ENCODE measurements around the gene ASMTL.
"Not testable (repeated sequence)": the region's sequence is repeated elsewhere in the genome, so short reads cannot be mapped to it uniquely, and the experiment has no call there.

The ASMTL gene

GRCh38 chrX:1453951-1454785 is 1.5 kb upstream of the ASMTL start:
- peak; percentile 94 to 95 for DNase-seq (ENCODE audit: low read depth in 2 of 2)

- DNase-seq (ENCODE audit: low read depth in 2 of 2): no peak
These were observed 680 bp upstream of the ASMTL start for GRCh38 chrX:1453395-1453783.

DNA sequence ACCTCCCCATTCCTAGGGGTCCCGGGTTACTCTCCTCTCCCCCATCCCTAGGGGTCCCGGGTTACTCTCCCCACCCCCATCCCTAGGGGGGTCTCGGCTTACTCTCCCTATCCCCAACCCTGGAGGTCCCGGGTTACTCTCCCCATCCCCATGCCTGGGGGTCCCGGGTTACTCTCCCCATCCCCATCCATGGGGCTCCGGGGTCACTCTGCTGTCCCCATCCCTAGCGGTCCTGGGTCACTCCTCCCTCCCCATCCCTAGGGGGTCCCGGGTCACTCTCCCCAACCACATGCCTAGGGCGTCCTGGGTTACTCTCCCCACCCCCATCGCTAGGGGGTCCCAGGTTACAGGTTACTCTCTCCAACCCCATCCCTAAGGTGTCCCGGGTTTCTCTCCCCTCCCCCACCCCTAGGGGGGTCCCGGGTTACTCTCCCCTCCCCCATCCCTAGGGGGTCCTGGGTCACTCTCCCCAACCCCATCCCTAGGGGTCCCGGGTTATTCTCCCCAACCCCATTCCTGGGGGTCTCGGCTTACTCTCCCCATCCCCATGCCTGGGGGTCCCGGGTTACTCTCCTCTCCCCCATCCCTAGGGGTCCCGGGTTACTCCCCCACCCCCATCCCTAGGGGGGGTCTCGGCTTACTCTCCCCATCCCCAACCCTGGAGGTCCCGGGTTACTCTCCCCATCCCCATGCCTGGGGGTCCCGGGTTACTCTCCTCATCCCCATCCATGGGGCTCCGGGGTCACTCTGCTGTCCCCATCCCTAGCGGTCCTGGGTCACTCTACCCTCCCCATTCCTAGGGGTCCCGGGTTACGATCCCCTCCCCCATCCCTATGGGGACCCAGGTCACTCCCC is 821 bp downstream of the ASMTL start:
- DNase-seq (ENCODE audit: low read depth in 2 of 2): no peak

DNA sequence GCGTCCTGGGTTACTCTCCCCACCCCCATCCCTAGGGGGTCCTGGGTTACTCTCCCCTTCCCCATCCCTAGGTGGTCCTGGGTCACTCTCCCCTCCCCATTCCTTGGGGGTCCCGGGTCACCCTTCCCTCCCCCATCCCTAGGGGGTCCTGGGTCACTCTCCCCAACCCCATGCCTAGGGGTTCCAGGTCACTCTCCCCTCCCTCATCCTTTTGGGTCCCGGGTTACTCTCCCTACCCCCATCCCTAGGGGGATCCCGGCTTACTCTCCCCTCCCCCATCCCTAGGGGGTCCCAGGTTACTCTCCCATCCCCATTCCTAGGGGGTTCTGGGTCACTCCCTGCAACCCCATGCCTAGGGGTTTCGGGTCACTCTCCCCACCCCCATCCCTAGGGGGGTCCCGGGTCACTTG is 1.5 kb downstream of the ASMTL start:
- DNase-seq (ENCODE audit: low read depth in 2 of 2): no peak

DNA sequence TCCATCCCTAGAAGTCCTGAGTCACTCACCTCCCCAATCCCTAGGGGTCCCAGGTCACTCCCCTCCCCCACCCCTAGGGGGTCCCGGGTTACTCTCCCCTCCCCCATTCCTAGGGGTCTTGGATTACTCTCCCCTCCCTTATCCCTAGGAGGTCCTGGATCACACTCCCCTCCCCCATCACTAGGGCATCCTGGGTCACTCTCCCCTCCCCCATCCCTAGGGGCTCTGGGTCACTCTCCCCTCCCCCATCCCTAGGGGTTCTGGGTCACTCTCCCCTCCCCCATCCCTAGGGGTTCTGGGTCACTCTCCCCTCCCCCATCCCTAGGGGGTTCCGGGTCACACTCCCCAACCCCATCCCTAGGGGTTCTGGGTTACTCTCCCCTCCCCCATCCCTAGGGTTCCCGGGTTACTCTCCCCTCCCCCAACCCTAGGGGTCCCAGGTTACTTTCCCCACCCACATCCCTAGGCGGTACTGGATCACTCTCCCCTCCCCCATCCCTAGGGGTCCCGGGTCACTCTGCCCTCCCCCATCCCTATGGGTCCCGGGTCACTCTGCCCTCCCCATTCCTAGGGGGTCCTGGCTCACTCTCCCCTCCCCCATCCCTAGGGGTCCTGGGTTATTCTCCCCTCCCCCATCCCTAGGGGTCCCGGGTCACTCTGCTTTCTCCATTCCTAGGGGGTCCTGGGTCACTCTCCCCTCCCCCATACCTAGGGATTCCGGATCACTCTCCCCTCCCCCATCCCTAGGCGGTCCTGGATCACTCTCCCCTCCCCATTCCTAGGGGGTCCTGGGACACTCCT is 2.1 kb downstream of the ASMTL start:
- DNase-seq (ENCODE audit: low read depth in 2 of 2): no peak

- no peak for DNase-seq (ENCODE audit: low read depth in 2 of 2)
These were observed 2.9 kb downstream of the ASMTL start for GRCh38 chrX:1449823-1450149.

DNA sequence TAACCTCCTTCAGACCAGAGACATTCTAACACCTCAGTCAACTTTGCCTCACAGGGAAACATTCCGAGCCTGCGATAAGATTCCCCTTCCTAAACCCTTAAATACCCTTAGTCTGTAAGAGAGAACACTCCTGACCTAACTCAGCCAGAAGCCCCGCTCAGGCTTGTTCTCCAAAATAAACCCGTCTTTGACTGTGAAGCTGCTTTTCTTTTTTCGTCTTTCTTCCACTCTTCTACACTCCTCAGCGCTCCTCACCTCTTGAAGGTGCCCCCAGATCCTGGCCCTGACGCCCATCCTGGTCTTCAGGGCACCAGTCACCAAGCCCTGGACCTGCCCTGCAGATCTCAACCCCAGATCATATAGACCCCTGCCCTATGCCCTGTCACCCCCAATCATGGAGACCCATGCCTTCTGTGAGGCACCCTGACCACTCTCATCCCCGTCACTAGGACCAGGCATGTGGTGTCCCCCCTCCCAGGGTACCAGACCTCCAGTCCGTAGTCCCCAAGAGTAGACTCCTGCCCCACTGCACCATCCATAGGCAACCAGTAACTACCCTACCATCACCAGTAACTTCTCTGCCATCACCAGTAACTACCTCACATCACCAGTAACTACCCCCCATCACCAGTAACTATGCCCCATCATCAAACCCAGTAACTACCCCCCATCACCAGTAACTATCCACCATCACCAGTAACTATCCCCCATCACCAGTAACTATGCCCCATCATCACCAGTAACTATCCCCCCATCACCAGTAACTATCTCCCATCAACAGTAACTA is 3.5 kb downstream of the ASMTL start:
- DNase-seq (ENCODE audit: low read depth in 2 of 2): no peak

DNA sequence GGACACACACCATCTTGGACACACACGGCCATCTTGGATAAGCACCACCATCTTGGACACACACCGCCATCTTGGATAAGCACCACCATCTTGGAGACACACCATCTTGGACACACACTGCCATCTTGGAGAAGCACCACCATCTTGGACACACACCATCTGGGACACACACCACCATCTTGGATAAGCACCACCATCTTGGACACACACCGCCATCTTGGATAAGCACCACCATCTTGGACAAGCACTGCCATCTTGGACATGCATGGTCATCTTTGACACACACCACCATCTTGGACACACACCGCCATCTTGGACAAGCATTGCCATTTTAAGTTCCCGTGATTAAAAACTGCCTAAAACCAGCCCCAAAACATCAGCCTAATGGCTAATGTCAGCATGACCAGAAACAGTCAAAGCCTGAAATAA is 4.1 kb downstream of the ASMTL start:
- DNase-seq (ENCODE audit: low read depth in 2 of 2): not testable (repeated sequence)

GRCh38 chrX:1447969-1448572 is 4.6 kb downstream of the ASMTL start:
- DNase-seq (ENCODE audit: low read depth in 2 of 2): not testable (repeated sequence)

GRCh38 chrX:1446984-1447968 is 5.4 kb downstream of the ASMTL start:
- not testable (repeated sequence) for DNase-seq (ENCODE audit: low read depth in 2 of 2)

- DNase-seq (ENCODE audit: low read depth in 2 of 2): no peak
These were observed 7.9 kb downstream of the ASMTL start for GRCh38 chrX:1444561-1445500.

- DNase-seq (ENCODE audit: low read depth in 2 of 2): no peak
These were observed 9.1 kb downstream of the ASMTL start for GRCh38 chrX:1443496-1444075.

- DNase-seq (ENCODE audit: low read depth in 2 of 2): no peak
These were observed 9.9 kb downstream of the ASMTL start for GRCh38 chrX:1442724-1443367.

DNA sequence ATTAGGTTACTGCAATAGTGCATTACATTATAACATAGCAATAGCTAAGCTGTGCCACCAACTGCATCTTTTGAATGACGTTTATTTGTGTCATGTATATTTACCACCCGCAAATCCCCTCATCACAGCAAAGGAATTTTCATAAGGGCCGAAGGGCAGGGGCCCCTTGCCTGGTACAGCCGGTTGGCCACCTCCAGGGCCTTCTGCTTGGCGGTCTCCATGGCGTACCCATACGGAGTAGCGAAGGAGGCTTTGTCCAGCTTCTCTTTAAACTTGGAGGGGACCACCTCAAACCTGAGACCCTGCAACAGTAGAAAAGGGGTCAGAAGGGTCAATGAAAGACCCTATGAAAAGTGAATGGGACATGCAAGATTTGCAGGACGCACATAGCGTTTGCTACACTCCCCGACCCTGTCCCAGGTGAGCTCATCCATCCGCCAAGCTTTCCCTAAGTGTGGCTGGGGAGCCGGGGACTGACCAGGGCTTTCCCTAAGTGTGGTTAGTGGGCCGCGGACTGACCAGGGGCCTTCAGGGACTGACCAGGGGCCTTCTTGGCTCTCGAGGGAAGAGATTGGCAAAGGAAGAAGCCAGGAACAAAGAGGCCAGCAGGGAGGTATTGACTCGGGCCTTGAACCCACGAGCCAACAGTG is 10.6 kb downstream of the ASMTL start:
- no peak for DNase-seq (ENCODE audit: low read depth in 2 of 2)

DNA sequence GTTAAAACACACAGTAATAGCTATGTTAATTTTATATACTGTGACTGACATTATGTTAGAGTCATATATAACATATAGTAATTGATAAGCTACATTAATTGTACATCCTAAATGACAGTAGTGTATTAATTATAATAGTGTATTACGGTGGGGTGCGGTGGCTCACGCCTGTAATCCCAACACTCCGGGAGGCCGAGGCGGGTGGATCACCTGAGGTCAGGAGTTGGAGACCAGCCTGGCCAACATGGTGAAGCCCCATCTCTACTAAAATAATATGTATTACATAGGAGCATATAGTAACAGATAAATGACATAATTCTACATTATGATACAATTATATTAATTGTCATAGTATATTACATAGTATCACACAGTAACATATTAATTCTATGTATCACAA is 12.2 kb downstream of the ASMTL start:
- DNase-seq (ENCODE audit: low read depth in 2 of 2): no peak

GRCh38 chrX:1435241-1435895 is 17.3 kb downstream of the ASMTL start:
- no peak for DNase-seq (ENCODE audit: low read depth in 2 of 2)

GRCh38 chrX:1434871-1435240 is 17.9 kb downstream of the ASMTL start:
- no peak for DNase-seq (ENCODE audit: low read depth in 2 of 2)

All from stimulated activated CD4-positive, alpha-beta T cell treated with anti-CD3 and anti-CD28 coated beads, Interleukin-1b, Interleukin-23, amount 100 ng/mL, for 4 hours (primary cell).